ENCODE data around the gene NFATC3. TPM values are rescaled to one million over a fixed set of nuclear protein-coding genes. Genes with fewer than 3 reads are reported as not detected.

The NFATC3 gene
- total RNA-seq, 2 experiments from 2014 or later: 84.8 to 94.4 TPM

- H3K4me3 Mint-ChIP-seq: peak overlapping the region; percentile 70
- intact Hi-C loops (cut with DNase I, micrococcal nuclease): no loop called here
- no peaks in the 10 kb centered on the region for H3K9me3 Mint-ChIP-seq
- peaks cover 84% of the 10 kb centered on the region for H3K4me1 ChIP-seq (ENCODE audit: insufficient read depth, low read length)
- ChIA-PET POLR2A (interaction anchor here (1.5 to 12.9 kb wide), 2 partner anchors 18 to 43 kb away, joined by 3 to 271 read pairs; partner anchors contain the start of genes PRMT7 and SLC7A6OS), CTCF (interaction anchor here (1.5 kb wide), 1 partner anchor 61 kb away, joined by 5 read pairs; no protein-coding TSS in a partner anchor)
- no peaks in the 10 kb centered on the region for H3K9me3 ChIP-seq (ENCODE audit: control insufficient read depth in 1 of 2, insufficient read depth in 1 of 2, low read length in 2 of 2)
- peak overlapping the region; percentile 94 for H3K27ac Mint-ChIP-seq
- H3K27me3 ChIP-seq (ENCODE audit: control insufficient read depth in 1 of 2, insufficient read depth in 2 of 2, low read length in 2 of 2): no peaks in the 10 kb centered on the region
- peaks cover 69% of the 10 kb centered on the region for H3K36me3 Mint-ChIP-seq (ENCODE audit: low read depth)
- no peaks in the 10 kb centered on the region for H3K27me3 Mint-ChIP-seq
- peaks cover 32% of the 10 kb centered on the region for H3K36me3 ChIP-seq (ENCODE audit: insufficient read depth, low read length)
- DNase-seq: peak in 1 of 14 experiments; percentile 19
- peaks cover 85% of the 10 kb centered on the region for H3K4me1 Mint-ChIP-seq (ENCODE audit: low read depth)
- no peak for ATAC-seq (ENCODE audit: poor library complexity)
- no peak overlapping the region for H3K4me3 ChIP-seq (ENCODE audit: low read length)
- TF ChIP-seq CTCF (IDR thresholded peaks at IDR 0.05): no peak
- H3K27ac ChIP-seq (ENCODE audit: low read depth in 1 of 2, low read length in 2 of 2): peak overlapping the region; percentile 47 to 70
These were observed 182.6 kb downstream of the NFATC3 start for GRCh38 chr16:68267612-68268405.

DNA sequence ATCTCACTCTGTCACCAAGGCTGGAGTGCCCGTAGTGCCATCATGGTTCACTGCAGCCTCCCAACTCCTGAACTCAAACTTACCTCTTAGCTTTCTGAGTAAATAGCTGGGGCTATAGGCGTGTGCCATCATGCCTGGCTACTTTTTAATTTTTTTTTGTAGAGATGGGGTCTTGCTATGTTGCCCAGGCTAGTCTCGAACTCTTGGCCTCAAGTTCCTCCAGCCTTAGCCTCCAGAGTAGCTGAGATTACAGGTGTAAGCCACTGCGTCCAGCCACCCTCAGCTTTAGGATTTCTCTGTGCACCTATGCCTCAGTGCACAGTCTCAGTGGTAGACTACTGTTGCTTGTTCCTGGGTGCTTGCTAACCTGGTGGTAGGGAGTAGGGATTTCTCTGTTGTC lies 184.6 kb downstream of the NFATC3 start:
- intact Hi-C loops (cut with DNase I, micrococcal nuclease): no loop called here
- H3K4me3 Mint-ChIP-seq: peak overlapping the region; percentile 77

GRCh38 chr16:68270353-68270752 lies 185.2 kb downstream of the NFATC3 start:
- intact Hi-C loops (cut with DNase I, micrococcal nuclease): no loop called here
- POLR2A ChIA-PET: interaction anchor here (1.7 to 12.9 kb wide), 2 partner anchors 15 to 41 kb away, joined by 7 to 271 read pairs; partner anchors contain the start of genes PRMT7 and SLC7A6OS
- peaks cover 75% of the 10 kb centered on the region for H3K36me3 Mint-ChIP-seq (ENCODE audit: low read depth)
- no peaks in the 10 kb centered on the region for H3K9me3 Mint-ChIP-seq
- Histone ChIP-seq H3K27me3 (ENCODE audit: control insufficient read depth in 1 of 2, insufficient read depth in 2 of 2, low read length in 2 of 2) (no peaks in the 10 kb centered on the region), H3K36me3 (ENCODE audit: insufficient read depth, low read length) (peaks cover 46% of the 10 kb centered on the region), H3K27ac (ENCODE audit: low read depth in 1 of 2, low read length in 2 of 2) (peak overlapping the region; percentile 71 to 84), H3K4me1 (ENCODE audit: insufficient read depth, low read length) (peaks cover 96% of the 10 kb centered on the region), H3K4me3 (ENCODE audit: low read length) (no peak overlapping the region), H3K9me3 (ENCODE audit: control insufficient read depth in 1 of 2, insufficient read depth in 1 of 2, low read length in 2 of 2) (no peaks in the 10 kb centered on the region)
- ATAC-seq (ENCODE audit: poor library complexity) (no peak), DNase-seq (peak in 3 of 14 experiments; percentile 23 to 63 (median 46))
- CTCF ChIA-PET: interaction anchor here (0.7 to 3.9 kb wide), 4 partner anchors 9 to 15 kb away, joined by 3 to 23 read pairs (median 12); no protein-coding TSS in a partner anchor
- peak overlapping the region; percentile 18 for H3K4me3 Mint-ChIP-seq
- H3K4me1 Mint-ChIP-seq (ENCODE audit: low read depth): peaks cover 91% of the 10 kb centered on the region
- H3K27ac Mint-ChIP-seq: peak overlapping the region; percentile 94
- TF ChIP-seq CTCF (IDR thresholded peaks at IDR 0.05): no peak
- no peaks in the 10 kb centered on the region for H3K27me3 Mint-ChIP-seq

More for the DNA sequence above, 184.6 kb downstream of the NFATC3 start:
- Mint-ChIP-seq H3K9me3 (no peaks in the 10 kb centered on the region), H3K36me3 (ENCODE audit: low read depth) (peaks cover 75% of the 10 kb centered on the region), H3K27me3 (no peaks in the 10 kb centered on the region), H3K27ac (peak overlapping the region; percentile 94), H3K4me1 (ENCODE audit: low read depth) (peaks cover 91% of the 10 kb centered on the region)
- no peak for TF ChIP-seq CTCF (IDR thresholded peaks at IDR 0.05)
- Histone ChIP-seq H3K27ac (ENCODE audit: low read depth in 1 of 2, low read length in 2 of 2) (peak overlapping the region; percentile 71 to 84), H3K4me3 (ENCODE audit: low read length) (no peak overlapping the region), H3K9me3 (ENCODE audit: control insufficient read depth in 1 of 2, insufficient read depth in 1 of 2, low read length in 2 of 2) (no peaks in the 10 kb centered on the region), H3K36me3 (ENCODE audit: insufficient read depth, low read length) (peaks cover 41% of the 10 kb centered on the region), H3K4me1 (ENCODE audit: insufficient read depth, low read length) (peaks cover 91% of the 10 kb centered on the region), H3K27me3 (ENCODE audit: control insufficient read depth in 1 of 2, insufficient read depth in 2 of 2, low read length in 2 of 2) (no peaks in the 10 kb centered on the region)
- CTCF ChIA-PET: interaction anchor here (1.3 to 3.9 kb wide), 4 partner anchors 8 to 59 kb away, joined by 4 to 23 read pairs (median 12); no protein-coding TSS in a partner anchor
- ATAC-seq (ENCODE audit: poor library complexity): no peak
- DNase-seq: no peak
- POLR2A ChIA-PET: interaction anchor here (1.1 to 12.9 kb wide), 3 partner anchors 16 to 185 kb away, joined by 4 to 271 read pairs (median 7); partner anchors contain the start of genes NFATC3, PRMT7 and SLC7A6OS
